GM12891 (cell line): ENCODE results near the gene FAM83F.

Experiments used
- DNase-seq: peaks from one replicate; pipeline ENCODE4 v3.0.0; 2011; ENCODE audit warnings: low spot score; ENCODE audit not compliant: insufficient read length
- FAIRE-seq: peaks from 2 replicates; lab custom pipeline; 2011; peaks lifted over from hg19 to GRCh38; lab: Jason Lieb, UNC
- PAX5 ChIP-seq: IDR thresholded peaks from 2 replicates; pipeline ENCODE4 v1.6.1; 2011; ENCODE audit warnings: low read length, moderate library complexity, mild to moderate bottlenecking; ENCODE audit not compliant: insufficient read depth, severe bottlenecking
- POLR2A ChIP-seq: IDR thresholded peaks from 2 replicates; pipeline ENCODE4 v1.6.1; 2011; ENCODE audit warnings: low read depth, low read length, control low read depth
- POLR2AphosphoS5 ChIP-seq: IDR thresholded peaks from 2 replicates; pipeline ENCODE4 v1.6.1; 2011; ENCODE audit warnings: low read depth, low read length, control low read depth
- POU2F2 ChIP-seq: IDR thresholded peaks from 2 replicates; pipeline ENCODE4 v1.6.1; 2011; ENCODE audit warnings: low read depth, mild to moderate bottlenecking, control low read depth, low read length, moderate library complexity
- SPI1 ChIP-seq: IDR thresholded peaks from 2 replicates; pipeline ENCODE4 v1.6.1; 2011; ENCODE audit warnings: low read depth, low read length, control low read depth
- TAF1 ChIP-seq: IDR thresholded peaks from 2 replicates; pipeline ENCODE4 v1.6.1; 2011; ENCODE audit warnings: low read depth, low read length, control low read depth

Gene FAM83F

GRCh38 chr22:39966470-39966869, 28.3 kb upstream of the FAM83F start:
- DNase-seq (no peak), FAIRE-seq (no peak)
- TF ChIP-seq POLR2A (no peak), POLR2AphosphoS5 (no peak), TAF1 (no peak), PAX5 (no peak), POU2F2 (no peak), SPI1 (no peak)

GRCh38 chr22:39967103-39967829, 27.5 kb upstream of the FAM83F start:
- FAIRE-seq (no peak), DNase-seq (no peak)

GRCh38 chr22:39967996-39968972, 26.5 kb upstream of the FAM83F start:
- FAIRE-seq (no peak), DNase-seq (no peak)
- TF ChIP-seq POU2F2 = no peak
- no peak for TF ChIP-seq SPI1
- TF ChIP-seq POLR2A = no peak
- no peak for TF ChIP-seq TAF1
- no peak for TF ChIP-seq POLR2AphosphoS5
- TF ChIP-seq PAX5 = no peak

More at GRCh38 chr22:39967103-39967829, 27.5 kb upstream of the FAM83F start:
- TF ChIP-seq PAX5 (no peak), POLR2A (no peak), POLR2AphosphoS5 (no peak), POU2F2 (no peak), SPI1 (no peak), TAF1 (no peak)

GRCh38 chr22:39970742-39971141, 24.0 kb upstream of the FAM83F start:
- FAIRE-seq (no peak), DNase-seq (no peak)
- TF ChIP-seq POLR2AphosphoS5 (no peak), TAF1 (no peak), POLR2A (no peak), PAX5 (no peak), SPI1 (no peak), POU2F2 (no peak)

- no peak for FAIRE-seq
- TF ChIP-seq POU2F2 = no peak
- TF ChIP-seq SPI1 = no peak
- no peak for TF ChIP-seq TAF1
- no peak for TF ChIP-seq POLR2AphosphoS5
- TF ChIP-seq POLR2A = no peak
- no peak for TF ChIP-seq PAX5
- DNase-seq = no peak
Observed at GRCh38 chr22:39972641-39973040, 22.1 kb upstream of the FAM83F start.

GRCh38 chr22:39973656-39974055, 21.1 kb upstream of the FAM83F start:
- FAIRE-seq = no peak
- TF ChIP-seq PAX5 = no peak

GRCh38 chr22:39974065-39974464, 20.7 kb upstream of the FAM83F start:
- TF ChIP-seq POLR2AphosphoS5 = no peak
- TF ChIP-seq POLR2A = no peak
- no peak for TF ChIP-seq SPI1
- TF ChIP-seq TAF1 = no peak
- TF ChIP-seq PAX5 = no peak
- no peak for TF ChIP-seq POU2F2
- no peak for FAIRE-seq
- DNase-seq = no peak

More at GRCh38 chr22:39973656-39974055, 21.1 kb upstream of the FAM83F start:
- DNase-seq = no peak

GRCh38 chr22:39979048-39979447, 15.7 kb upstream of the FAM83F start:
- FAIRE-seq = no peak
- TF ChIP-seq POLR2A (no peak), PAX5 (no peak), POU2F2 (no peak), TAF1 (no peak), POLR2AphosphoS5 (no peak), SPI1 (no peak)
- DNase-seq = no peak

GRCh38 chr22:39979458-39979857, 15.3 kb upstream of the FAM83F start:
- FAIRE-seq (no peak), DNase-seq (no peak)
- no peak for TF ChIP-seq POLR2A
- no peak for TF ChIP-seq POLR2AphosphoS5
- TF ChIP-seq TAF1 = no peak
- no peak for TF ChIP-seq PAX5
- TF ChIP-seq POU2F2 = no peak
- TF ChIP-seq SPI1 = no peak

GRCh38 chr22:39980596-39980995, 14.2 kb upstream of the FAM83F start:
- no peak for FAIRE-seq
- TF ChIP-seq PAX5 = no peak
- TF ChIP-seq POU2F2 = no peak
- no peak for TF ChIP-seq POLR2A
- TF ChIP-seq TAF1 = no peak
- TF ChIP-seq POLR2AphosphoS5 = no peak
- no peak for TF ChIP-seq SPI1
- DNase-seq = no peak
